ENCODE measurements around the gene PTPRN2.

DNA sequence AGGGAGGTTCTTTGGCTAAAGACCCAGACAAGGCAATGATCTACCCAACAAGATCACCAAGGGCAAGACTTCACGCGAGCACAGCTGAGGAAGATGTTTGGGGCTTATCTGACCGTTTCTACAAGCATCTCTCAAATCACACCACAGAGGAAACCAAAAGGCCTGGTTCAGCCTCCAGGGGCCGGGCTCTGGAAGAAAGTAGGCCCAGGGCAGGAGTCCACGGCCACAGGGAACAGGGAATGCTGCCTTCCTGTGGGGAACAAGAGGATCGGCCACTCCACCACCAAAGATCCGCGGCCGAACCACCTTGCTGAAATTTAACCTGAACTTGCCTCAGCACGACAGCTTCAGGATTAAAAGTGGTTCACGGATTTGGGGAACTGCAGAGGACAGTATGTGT, 332.5 kb downstream of the PTPRN2 start:
- TF ChIP-seq, protein P1, sequence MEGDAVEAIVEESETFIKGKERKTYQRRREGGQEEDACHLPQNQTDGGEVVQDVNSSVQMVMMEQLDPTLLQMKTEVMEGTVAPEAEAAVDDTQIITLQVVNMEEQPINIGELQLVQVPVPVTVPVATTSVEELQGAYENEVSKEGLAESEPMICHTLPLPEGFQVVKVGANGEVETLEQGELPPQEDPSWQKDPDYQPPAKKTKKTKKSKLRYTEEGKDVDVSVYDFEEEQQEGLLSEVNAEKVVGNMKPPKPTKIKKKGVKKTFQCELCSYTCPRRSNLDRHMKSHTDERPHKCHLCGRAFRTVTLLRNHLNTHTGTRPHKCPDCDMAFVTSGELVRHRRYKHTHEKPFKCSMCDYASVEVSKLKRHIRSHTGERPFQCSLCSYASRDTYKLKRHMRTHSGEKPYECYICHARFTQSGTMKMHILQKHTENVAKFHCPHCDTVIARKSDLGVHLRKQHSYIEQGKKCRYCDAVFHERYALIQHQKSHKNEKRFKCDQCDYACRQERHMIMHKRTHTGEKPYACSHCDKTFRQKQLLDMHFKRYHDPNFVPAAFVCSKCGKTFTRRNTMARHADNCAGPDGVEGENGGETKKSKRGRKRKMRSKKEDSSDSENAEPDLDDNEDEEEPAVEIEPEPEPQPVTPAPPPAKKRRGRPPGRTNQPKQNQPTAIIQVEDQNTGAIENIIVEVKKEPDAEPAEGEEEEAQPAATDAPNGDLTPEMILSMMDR (IDR thresholded peaks at IDR 0.05): no peak
- TF ChIP-seq POLR2A (IDR thresholded peaks at IDR 0.05): no peak
- TF ChIP-seq EP300 (IDR thresholded peaks at IDR 0.05): no peak
